ENCODE measurements around the gene ARSG. TPM values are rescaled to one million over a fixed set of nuclear protein-coding genes. Genes with fewer than 3 reads are reported as not detected.
A peak's percentile ranks its signal among the peaks of the same experiment; 100 is the strongest.

ARSG gene
- polyA plus RNA-seq, 2 of the 4 experiments (the other 2 are of a cell fraction): 0.57 to 1.7 TPM

- TF ChIP-seq BCL3 (IDR thresholded peaks at IDR 0.05): peak; percentile 96
- TF ChIP-seq ELK1 (IDR thresholded peaks at IDR 0.05; ENCODE audit: low read depth, low read length): no peak
- TF ChIP-seq REST (IDR thresholded peaks at IDR 0.05): no peak
- TF ChIP-seq JUN (IDR thresholded peaks at IDR 0.05): peak; percentile 85 to 86
- no peak for TF ChIP-seq KDM5A (IDR thresholded peaks at IDR 0.05)
- TF ChIP-seq TFCP2L1 (CRISPR knock-in tag; IDR thresholded peaks at IDR 0.05): no peak
- 0 out of 2 replicates have a peak, but pooled peaks have one; percentile 46 for TF ChIP-seq HMGXB4 (CRISPR knock-in tag; IDR thresholded peaks at IDR 0.05; ENCODE audit: borderline replicate concordance)
- peak; percentile 46; the same call in 1 of the 2 replicates for TF ChIP-seq RFX5 (IDR thresholded peaks at IDR 0.05)
- TF ChIP-seq ATOH8 (CRISPR knock-in tag; IDR thresholded peaks at IDR 0.05; ENCODE audit: low read depth): no peak
- peak; percentile 87 for TF ChIP-seq POLR2A (IDR thresholded peaks at IDR 0.05; ENCODE audit: low read length)
- TF ChIP-seq ZC3H11A (IDR thresholded peaks at IDR 0.05): no peak
- TF ChIP-seq EHF (CRISPR knock-in tag; IDR thresholded peaks at IDR 0.05): no peak
- 0 out of 2 replicates have a peak, but pooled peaks have one; percentile 30 for TF ChIP-seq RNF2 (IDR thresholded peaks at IDR 0.05; ENCODE audit: borderline replicate concordance, low read depth)
- TF ChIP-seq MAX (IDR thresholded peaks at IDR 0.05): peak; percentile 87
- 0 out of 2 replicates have a peak, but pooled peaks have one; percentile 48 for TF ChIP-seq HOXB5 (CRISPR knock-in tag; IDR thresholded peaks at IDR 0.05)
- no peak for TF ChIP-seq FOSL2 (IDR thresholded peaks at IDR 0.05)
- no peak for TF ChIP-seq FOSL2 (CRISPR knock-in tag; IDR thresholded peaks at IDR 0.05)
- no peak for TF ChIP-seq FOXS1 (CRISPR knock-in tag; IDR thresholded peaks at IDR 0.05)
- TF ChIP-seq RCOR1 (IDR thresholded peaks at IDR 0.05; ENCODE audit: low read depth, low read length): no peak
These were observed 43.7 kb upstream of the ARSG start, which contains the start of gene AMZ2 (continued) for GRCh38 chr17:68247445-68248198.
